Glutamatergic neuron (in vitro differentiated cells): ENCODE data around the gene TYROBP. TPM values are rescaled to one million over a fixed set of nuclear protein-coding genes. Genes with fewer than 3 reads are reported as not detected.

ENCODE experiments used
- DNase-seq: peaks from one replicate; pipeline ENCODE4 v3.0.0; 2022
- H3K27ac Mint-ChIP-seq: one replicate; pipeline ENCODE4 v1.8.0; 2020; ENCODE audit warnings: mild to moderate bottlenecking, mixed read lengths, inconsistent platforms; ENCODE audit not compliant: unreplicated experiment
- H3K27me3 Mint-ChIP-seq: one replicate; pipeline ENCODE4 v1.8.0; 2020; ENCODE audit warnings: mild to moderate bottlenecking, moderate library complexity, mixed read lengths, inconsistent platforms; ENCODE audit not compliant: unreplicated experiment
- H3K36me3 Mint-ChIP-seq: one replicate; pipeline ENCODE4 v1.8.0; 2020; ENCODE audit warnings: mild to moderate bottlenecking, mixed read lengths, inconsistent platforms; ENCODE audit not compliant: unreplicated experiment
- H3K4me1 Mint-ChIP-seq: one replicate; pipeline ENCODE4 v1.8.0; 2020; ENCODE audit warnings: mild to moderate bottlenecking, low read depth, mixed read lengths, inconsistent platforms; ENCODE audit not compliant: unreplicated experiment
- H3K4me3 Mint-ChIP-seq: one replicate; pipeline ENCODE4 v1.8.0; 2020; ENCODE audit warnings: mild to moderate bottlenecking, mixed read lengths, inconsistent platforms; ENCODE audit not compliant: unreplicated experiment
- H3K9me3 Mint-ChIP-seq: one replicate; pipeline ENCODE4 v1.8.0; 2020; ENCODE audit warnings: mild to moderate bottlenecking, moderate library complexity, mixed read lengths, inconsistent platforms; ENCODE audit not compliant: unreplicated experiment
- total RNA-seq: library from RNA; stranded (reverse); fragmentation: NEBNext Ultra II Directional; extraction: Animal tissue kit (Norgen Biotek cat#: 25700); gene quantifications from one replicate; pipeline ENCODE4 v1.2.1, GENCODE V29; 2021; ENCODE audit not compliant: unreplicated experiment
- TF ChIP-seq, protein P1 (sequence below): fragments of 200-600 bp; sonication (generic); IDR thresholded peaks from one replicate; pipeline ENCODE4 v1.5.0; 2021; ENCODE audit not compliant: partially characterized antibody, unreplicated experiment

Gene TYROBP
- total RNA-seq, 1 donor from 2014 or later, result not detected

DNA sequence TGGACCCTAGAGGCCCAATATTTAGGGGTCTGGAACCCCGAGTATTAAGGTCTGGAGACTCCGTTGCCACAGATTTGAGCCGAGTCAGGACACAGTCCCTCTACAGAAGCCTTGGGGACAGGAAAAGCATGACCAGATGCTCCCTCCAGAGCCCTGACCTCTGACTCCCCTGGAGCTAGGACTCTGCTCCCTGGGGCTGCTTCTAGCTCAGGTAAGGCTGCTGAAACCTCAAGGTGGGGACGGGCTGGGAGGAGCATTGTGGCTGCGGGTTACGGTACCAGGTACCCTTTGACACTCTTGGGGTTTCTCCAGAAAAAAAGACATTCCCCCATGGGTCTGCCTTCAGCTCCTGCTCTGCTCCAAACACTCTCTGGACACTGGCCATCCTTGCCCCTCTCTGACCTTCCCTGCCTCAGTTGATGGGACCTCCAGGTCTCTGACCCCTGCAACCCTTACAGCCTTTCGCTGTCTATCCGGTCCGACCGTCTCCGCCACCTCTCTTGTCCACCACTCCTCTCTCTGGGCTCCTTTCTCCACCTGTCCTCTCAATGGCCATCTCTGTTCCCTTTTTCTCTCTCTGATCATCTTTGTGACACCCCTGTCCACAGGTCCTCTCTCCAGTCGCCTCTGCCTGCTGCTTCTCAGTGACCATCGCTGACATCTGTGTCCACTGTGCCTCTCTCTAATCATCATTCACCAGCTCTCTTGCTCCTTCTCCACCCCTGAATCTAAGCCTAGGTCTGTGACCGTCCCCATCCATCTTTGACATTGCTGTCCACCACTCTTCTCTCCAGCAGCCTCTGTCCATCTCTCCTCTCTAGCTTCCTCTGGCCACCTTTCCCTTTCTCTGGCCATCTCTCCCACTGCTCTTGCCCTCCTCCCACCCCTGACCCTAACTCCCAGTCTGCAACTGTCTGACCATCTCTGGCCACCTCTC lies 29.5 kb upstream of the TYROBP start:
- no peak for DNase-seq
- H3K27me3 Mint-ChIP-seq, result peaks cover 8% of the 10 kb centered on the region
- H3K4me3 Mint-ChIP-seq, result peak overlapping the region; percentile 98
- peaks cover 20% of the 10 kb centered on the region for H3K36me3 Mint-ChIP-seq
- peak overlapping the region; percentile 71 for H3K27ac Mint-ChIP-seq
- TF ChIP-seq, protein P1, sequence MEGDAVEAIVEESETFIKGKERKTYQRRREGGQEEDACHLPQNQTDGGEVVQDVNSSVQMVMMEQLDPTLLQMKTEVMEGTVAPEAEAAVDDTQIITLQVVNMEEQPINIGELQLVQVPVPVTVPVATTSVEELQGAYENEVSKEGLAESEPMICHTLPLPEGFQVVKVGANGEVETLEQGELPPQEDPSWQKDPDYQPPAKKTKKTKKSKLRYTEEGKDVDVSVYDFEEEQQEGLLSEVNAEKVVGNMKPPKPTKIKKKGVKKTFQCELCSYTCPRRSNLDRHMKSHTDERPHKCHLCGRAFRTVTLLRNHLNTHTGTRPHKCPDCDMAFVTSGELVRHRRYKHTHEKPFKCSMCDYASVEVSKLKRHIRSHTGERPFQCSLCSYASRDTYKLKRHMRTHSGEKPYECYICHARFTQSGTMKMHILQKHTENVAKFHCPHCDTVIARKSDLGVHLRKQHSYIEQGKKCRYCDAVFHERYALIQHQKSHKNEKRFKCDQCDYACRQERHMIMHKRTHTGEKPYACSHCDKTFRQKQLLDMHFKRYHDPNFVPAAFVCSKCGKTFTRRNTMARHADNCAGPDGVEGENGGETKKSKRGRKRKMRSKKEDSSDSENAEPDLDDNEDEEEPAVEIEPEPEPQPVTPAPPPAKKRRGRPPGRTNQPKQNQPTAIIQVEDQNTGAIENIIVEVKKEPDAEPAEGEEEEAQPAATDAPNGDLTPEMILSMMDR, result no peak
- peaks cover 12% of the 10 kb centered on the region for H3K9me3 Mint-ChIP-seq
- H3K4me1 Mint-ChIP-seq, result peaks cover 13% of the 10 kb centered on the region

DNA sequence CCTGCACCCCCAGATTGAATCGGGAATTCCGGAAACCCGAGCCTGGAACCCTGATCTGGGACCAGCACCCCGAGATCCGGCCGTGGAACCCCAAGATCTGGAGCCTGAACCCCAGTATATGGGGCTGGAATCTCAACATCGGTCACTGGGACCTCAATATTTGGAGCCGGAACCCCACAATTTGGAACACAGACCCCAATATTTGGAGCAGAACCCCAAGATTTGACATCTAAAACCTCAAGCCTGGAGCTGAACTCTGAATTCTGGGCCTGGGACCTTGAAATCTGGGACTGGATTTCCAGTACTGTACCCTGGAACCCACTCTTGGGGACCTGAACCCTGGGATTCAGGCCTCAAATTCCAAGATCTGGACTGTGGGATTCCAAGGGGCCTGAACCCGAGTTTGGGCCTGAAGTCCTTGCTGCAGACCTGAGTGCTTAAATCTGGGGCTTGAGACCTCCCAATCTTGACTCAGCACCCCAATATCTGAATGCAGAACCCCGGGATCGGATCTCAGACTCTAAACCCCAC lies 28.7 kb upstream of the TYROBP start:
- DNase-seq, result no peak
- TF ChIP-seq, protein P1, result no peak
- Mint-ChIP-seq H3K9me3 (peaks cover 12% of the 10 kb centered on the region), H3K27ac (no peak overlapping the region), H3K27me3 (peaks cover 12% of the 10 kb centered on the region), H3K4me3 (peak overlapping the region; percentile 98), H3K4me1 (peaks cover 16% of the 10 kb centered on the region), H3K36me3 (peaks cover 20% of the 10 kb centered on the region)

DNA sequence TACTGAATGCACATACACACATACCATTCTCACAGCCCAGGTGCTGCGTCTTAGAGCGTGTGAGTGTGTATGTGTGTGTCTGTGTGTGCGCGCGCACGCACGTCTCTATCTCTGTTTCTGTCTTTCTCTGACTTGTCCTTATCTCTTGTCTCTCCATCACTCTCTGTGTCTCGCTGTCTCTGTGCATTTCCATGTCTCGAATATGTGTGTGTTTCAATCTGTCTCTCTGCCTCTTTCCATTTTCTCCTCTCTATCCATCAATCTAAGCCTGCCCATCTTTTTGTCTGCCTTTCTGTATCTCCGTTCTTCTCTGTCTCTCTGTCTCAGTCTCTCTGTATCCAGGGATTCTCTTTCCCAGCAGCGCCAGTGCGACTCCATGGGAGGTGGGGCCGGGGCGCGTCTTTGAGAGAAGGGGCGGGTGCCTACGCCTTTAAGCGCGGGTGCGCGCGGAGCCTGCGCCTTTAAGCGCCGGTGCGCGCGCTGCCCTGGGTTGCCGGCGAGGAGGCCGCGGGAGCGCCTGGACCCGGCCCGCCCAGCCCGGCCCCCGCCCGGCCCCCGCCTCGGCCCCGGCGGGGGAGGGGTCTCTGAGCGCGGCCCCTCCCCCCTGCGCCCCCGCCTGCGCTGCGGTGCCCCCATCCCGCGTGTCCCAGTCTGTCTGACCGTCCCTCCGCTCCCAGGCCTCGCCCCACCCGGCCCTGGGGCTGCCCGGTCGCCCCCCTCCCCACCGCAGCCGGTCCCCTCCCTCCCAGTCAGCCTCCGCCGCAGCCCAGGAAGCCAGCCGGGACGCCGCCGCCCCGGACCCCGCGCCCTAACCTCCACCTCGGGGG lies 28.0 kb upstream of the TYROBP start, which contains the start of gene LRFN3:
Gene LRFN3 (plus strand): TSS at position 464 of the 827 bp plus-strand sequence. CDS start 3,052 bp downstream, outside the sequence.
- peak within 1 kb of the TSS; percentile 98 for H3K4me3 Mint-ChIP-seq
- TF ChIP-seq, protein P1, result no peak
- peaks cover 12% of the 10 kb centered on the region for H3K27me3 Mint-ChIP-seq
- peaks cover 12% of the 10 kb centered on the region for H3K9me3 Mint-ChIP-seq
- peaks cover 18% of the 10 kb centered on the region for H3K36me3 Mint-ChIP-seq
- H3K4me1 Mint-ChIP-seq, result peaks cover 16% of the 10 kb centered on the region
- peak within 1 kb of the TSS; percentile 85 for H3K27ac Mint-ChIP-seq
- peak; percentile 88 for DNase-seq

DNA sequence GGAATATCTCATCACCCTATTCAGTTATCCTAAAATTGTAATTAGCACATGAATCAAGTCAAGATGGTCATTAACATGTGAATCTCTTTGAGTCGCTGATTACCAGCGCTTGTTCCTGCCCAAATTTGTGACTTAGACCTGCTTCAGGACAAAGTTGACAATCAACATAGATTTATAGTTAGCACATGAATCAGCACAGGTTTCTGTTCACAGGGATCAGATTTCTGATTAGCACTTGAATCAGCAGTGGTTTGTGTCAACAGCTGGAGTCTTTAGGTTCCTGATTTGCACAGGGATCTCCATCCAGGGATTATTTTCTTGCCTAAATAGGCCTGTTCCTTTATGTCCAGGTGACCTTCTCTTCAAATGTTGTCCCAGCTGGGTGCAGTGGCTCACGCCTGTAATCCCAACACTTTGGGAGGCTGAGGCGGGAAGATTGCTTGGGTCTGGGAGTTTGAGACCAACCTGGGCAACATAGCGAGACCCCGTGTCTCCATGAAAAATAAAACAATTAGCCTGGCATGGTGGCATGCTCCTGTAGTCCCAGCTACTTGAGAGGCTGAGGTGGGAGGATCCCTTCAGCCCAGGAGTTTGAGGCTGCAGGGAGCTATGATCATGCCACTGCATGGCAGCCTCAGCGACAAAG lies 24.3 kb upstream of the TYROBP start:
- Mint-ChIP-seq H3K27me3 (peaks cover 10% of the 10 kb centered on the region), H3K27ac (no peak overlapping the region), H3K36me3 (peaks cover 5% of the 10 kb centered on the region), H3K4me3 (peak overlapping the region; percentile 78), H3K4me1 (peaks cover 10% of the 10 kb centered on the region), H3K9me3 (peaks cover 8% of the 10 kb centered on the region)
- no peak for DNase-seq
- TF ChIP-seq, protein P1, result no peak
